HepG2 (cell line): Measurements from ENCODE around the gene TEAD1. TPM values are rescaled to one million over a fixed set of nuclear protein-coding genes. Genes with fewer than 3 reads are reported as not detected.
A peak's percentile ranks its signal among the peaks of the same experiment; 100 is the strongest.

Experiments
- ATAC-seq: fragments of 200-7000 bp; cut with Tn5 transposase; 3 replicates; pipeline ENCODE4 v1.9.1; 2020; ENCODE audit warnings: mild to moderate bottlenecking, moderate library complexity
- BruUV-seq: library from RNA; stranded (reverse); fragments of 400-500 nt; replicated peaks from 2 replicates; lab custom pipeline; 2021; lab: Mats Ljungman, UMichigan
- CTCF ChIA-PET: fragments of 300-600 bp; formaldehyde crosslinking; extraction: SDS; loops from one replicate; lab custom pipeline; 2021; ENCODE audit warnings: low total read pairs, inconsistent platforms, low intra/inter-chr PET ratio; lab: Yijun Ruan, JAX
- POLR2A ChIA-PET: fragments of 350-600 bp; sonication (Branson Sonifier 250); formaldehyde crosslinking; loops from one replicate; lab custom pipeline; 2020; ENCODE audit warnings: antibody characterized with exemption, inconsistent platforms; lab: Yijun Ruan, JAX
- DNase-seq: peaks from one replicate; pipeline ENCODE4 v3.0.0-alpha.2; 2015; ENCODE audit warnings: low spot score
- FAIRE-seq: peaks from 3 replicates; lab custom pipeline; 2011; peaks lifted over from hg19 to GRCh38; lab: Jason Lieb, UNC
- H2AFZ ChIP-seq: one replicate; pipeline ENCODE4 v1.6.1; 2011; ENCODE audit warnings: low read length, inconsistent platforms
- H3K27ac ChIP-seq: fragments of 300-600 bp; 3 replicates; pipeline ENCODE4 v1.8.0; 2011; ENCODE audit warnings: mixed run types, mild to moderate bottlenecking, mixed read lengths, low read length, inconsistent platforms; ENCODE audit not compliant: insufficient read depth; ENCODE audit errors: extremely low read length
- H3K27me3 ChIP-seq, 2 experiments: fragments of 200-600 bp in 1 of 2; 2 replicates in 1 of 2; 3 replicates in 1 of 2; pipeline versions ENCODE4 v1.6.0 to v1.8.0; 2011; ENCODE audit warnings: low read length in 2 of 2, mild to moderate bottlenecking in 2 of 2, moderate library complexity in 2 of 2, inconsistent platforms in 1 of 2; ENCODE audit not compliant: insufficient read depth in 2 of 2, control insufficient read depth in 1 of 2
- H3K36me3 ChIP-seq, 2 experiments: fragments of 200-600 bp in 1 of 2; replicated peaks in 1 of 2; 2 replicates in 1 of 2; 3 replicates in 1 of 2; pipeline versions ENCODE4 v1.5.1 to v1.8.0; 2011; ENCODE audit warnings: low read length in 2 of 2, inconsistent platforms in 1 of 2; ENCODE audit not compliant: insufficient read depth in 2 of 2, control insufficient read depth in 1 of 2
- H3K4me1 ChIP-seq: 2 replicates; pipeline ENCODE4 v1.5.1; 2012; ENCODE audit warnings: low read length, inconsistent platforms; ENCODE audit not compliant: insufficient read depth
- H3K4me2 ChIP-seq: 2 replicates; pipeline ENCODE4 v1.6.0; 2011; ENCODE audit warnings: low read depth, low read length, inconsistent platforms
- H3K4me3 ChIP-seq, 3 experiments: fragments of 200-600 bp in 1 of 3; sonication (generic), shearing (Covaris generic) in 1 of 3; replicated peaks in 1 of 3; 2 replicates each; pipeline ENCODE4 v1.5.1; 2011 to 2016; ENCODE audit warnings: low read length in 3 of 3, inconsistent platforms in 2 of 3, low read depth in 2 of 3, mild to moderate bottlenecking in 2 of 3, control low read depth in 1 of 3, mixed read lengths in 1 of 3; ENCODE audit not compliant: insufficient read depth in 1 of 3
- H3K79me2 ChIP-seq: one replicate; pipeline ENCODE4 v1.6.1; 2011; ENCODE audit warnings: low read length, inconsistent platforms; ENCODE audit not compliant: insufficient read depth
- H3K9ac ChIP-seq: 2 replicates; pipeline ENCODE4 v1.6.0; 2011; ENCODE audit warnings: mild to moderate bottlenecking, low read depth, low read length, inconsistent platforms; ENCODE audit not compliant: insufficient read depth
- H3K9me3 ChIP-seq: 2 replicates; pipeline ENCODE4 v1.5.1; 2012; ENCODE audit warnings: mild to moderate bottlenecking, low read length
- H4K20me1 ChIP-seq: 2 replicates; pipeline ENCODE4 v1.6.0; 2011; ENCODE audit warnings: inconsistent platforms, mild to moderate bottlenecking, low read length, moderate library complexity; ENCODE audit not compliant: insufficient read depth
- BRCA1 ChIP-seq: sonication (generic); formaldehyde crosslinking; IDR thresholded peaks from 2 replicates; pipeline ENCODE4 v1.4.0; 2020; ENCODE audit warnings: missing genetic modification reagents
- LCORL ChIP-seq, 2 experiments: fragments of 450-650 bp in 1 of 2; sonication (generic) in 1 of 2; formaldehyde crosslinking in 1 of 2; IDR thresholded peaks; 2 replicates each; pipeline versions ENCODE4 v1.5.0 to v1.6.1; 2017 to 2020; ENCODE audit warnings: antibody characterized with exemption in 1 of 2, missing genetic modification reagents in 1 of 2
- RARG ChIP-seq: sonication (generic); formaldehyde crosslinking; IDR thresholded peaks from 2 replicates; pipeline ENCODE4 v1.4.0; 2020; ENCODE audit warnings: low read depth, mild to moderate bottlenecking, missing genetic modification reagents
- RCOR2 ChIP-seq: IDR thresholded peaks from 2 replicates; pipeline ENCODE4 v1.6.1; 2016; ENCODE audit warnings: missing biosample characterization, missing genetic modification reagents
- SALL2 ChIP-seq: sonication (generic); formaldehyde crosslinking; IDR thresholded peaks from 2 replicates; pipeline ENCODE4 v1.8.1; 2023; ENCODE audit warnings: mild to moderate bottlenecking, missing genetic modification reagents, inconsistent platforms
- TAF1 ChIP-seq: sonication (generic); formaldehyde crosslinking; IDR thresholded peaks from 2 replicates; pipeline ENCODE4 v1.4.0; 2020; ENCODE audit warnings: missing genetic modification reagents
- ZNF746 ChIP-seq: sonication (generic); formaldehyde crosslinking; IDR thresholded peaks from 2 replicates; pipeline ENCODE4 v1.8.0; 2022; ENCODE audit warnings: mild to moderate bottlenecking, missing genetic modification reagents
- ZNF747 ChIP-seq: sonication (generic); formaldehyde crosslinking; IDR thresholded peaks from 2 replicates; pipeline ENCODE4 v1.8.1; 2023; ENCODE audit warnings: missing genetic modification reagents, mild to moderate bottlenecking, borderline replicate concordance
- WGBS: methylation state at CpG from one replicate; pipeline ENCODE4 v1.1.6; 2017; ENCODE audit warnings: low lambda C conversion rate; 5-methylcytosine and 5-hydroxymethylcytosine counted together
- in situ Hi-C: cut with HindIII; loops from 2 replicates; pipeline ENCODE4 v1.10.0; 2017; ENCODE audit warnings: low pct_unique_long_range_greater_than_20kb; ENCODE audit not compliant: extremely low pct_ligation_motif_present
- intact Hi-C: fragments of 100-400 bp; cut with micrococcal nuclease; formaldehyde crosslinking; loops from one replicate; pipeline ENCODE4 v1.10.0; 2022; ENCODE audit not compliant: unreplicated experiment
- polyA plus RNA-seq, 8 experiments: library from polyadenylated mRNA; depleted of rRNA in 3 of 8; stranded (reverse) in 7 of 8; unstranded in 1 of 8; fragments of >200 nt; fragmentation: Illumina TruSeq in 4 of 8; extraction: Trizol in 4 of 8; gene quantifications; 2 replicates each; pipeline versions ENCODE4 v1.2.1 to v1.2.3, GENCODE V29; 2011 to 2016; ENCODE audit warnings: low read depth in 4 of 8, missing spikeins in 1 of 8, mixed read lengths in 1 of 8; ENCODE audit not compliant: insufficient read depth in 1 of 8
- total RNA-seq, 5 experiments: library from RNA; depleted of rRNA; stranded (reverse); fragments of >200 nt; fragmentation: Illumina TruSeq; extraction: Trizol; gene quantifications; 2 replicates each; pipeline ENCODE4 v1.2.3, GENCODE V29; 2016; ENCODE audit warnings: low read depth in 1 of 5
- TF ChIP-seq, protein P1 (sequence below): sonication (generic); formaldehyde crosslinking; IDR thresholded peaks from 2 replicates; pipeline ENCODE4 v1.4.0; 2020; ENCODE audit warnings: mild to moderate bottlenecking, missing genetic modification reagents
- TF ChIP-seq, protein P2 (sequence below): sonication (generic); formaldehyde crosslinking; IDR thresholded peaks from 2 replicates; pipeline ENCODE4 v1.4.0; 2020; ENCODE audit warnings: missing genetic modification reagents, borderline replicate concordance

Gene TEAD1
- total and polyA plus RNA-seq, 2 of the 13 experiments (the other 11 are each of a cell fraction or from before 2014, with no cell fraction given), result 20.1 to 30.5 TPM

GRCh38 chr11:12693094-12693478 is 18.9 kb downstream of the TEAD1 start:
- CTCF ChIA-PET, result no interaction called here
- peaks cover 89% of the 10 kb centered on the region for H3K79me2 ChIP-seq
- H3K4me2 ChIP-seq, result peak overlapping the region; percentile 83
- 42% methylated on average over 5 of the region's 5 CpGs for WGBS
- FAIRE-seq (no peak), DNase-seq (no peak), ATAC-seq (peak; percentile 44)
- H3K4me1 ChIP-seq, result peaks cover 83% of the 10 kb centered on the region
- H3K9ac ChIP-seq, result peak overlapping the region; percentile 80
- no peaks in the 10 kb centered on the region for H3K36me3 ChIP-seq
- intact Hi-C loops (loop anchor here (2.0 kb wide), 1 partner anchor 18 kb away; the partner anchor contains the start of gene TEAD1), in situ Hi-C loops (no loop called here)
- H4K20me1 ChIP-seq, result no peaks in the 10 kb centered on the region; the same call in 1 of the 2 replicates
- H3K27me3 ChIP-seq, result no peaks in the 10 kb centered on the region
- peak overlapping the region in 2 of 3 experiments; percentile 29 to 55; a peak in 2 of 6 replicates for H3K4me3 ChIP-seq
- TSS peak; percentile 52 for BruUV-seq
- POLR2A ChIA-PET, result interaction anchor here (0.7 to 4.1 kb wide), 6 partner anchors 12 to 153 kb away, joined by 3 to 23 read pairs (median 12); no protein-coding TSS in a partner anchor
- H2AFZ ChIP-seq, result no peak overlapping the region
- peak overlapping the region; percentile 94 for H3K27ac ChIP-seq
- H3K9me3 ChIP-seq, result no peaks in the 10 kb centered on the region
- TF ChIP-seq ZNF746 (CRISPR knock-in tag) (no peak), BRCA1 (no peak), LCORL (IDR thresholded peaks at IDR 0.05) (no peak), LCORL (CRISPR knock-in tag; IDR thresholded peaks at IDR 0.05) (no peak; the same call in 1 of the 2 replicates), RCOR2 (CRISPR knock-in tag) (no peak), ZNF747 (no peak), RARG (CRISPR knock-in tag) (no peak), SALL2 (CRISPR knock-in tag) (no peak), TAF1 (no peak)
- TF ChIP-seq, protein P1, sequence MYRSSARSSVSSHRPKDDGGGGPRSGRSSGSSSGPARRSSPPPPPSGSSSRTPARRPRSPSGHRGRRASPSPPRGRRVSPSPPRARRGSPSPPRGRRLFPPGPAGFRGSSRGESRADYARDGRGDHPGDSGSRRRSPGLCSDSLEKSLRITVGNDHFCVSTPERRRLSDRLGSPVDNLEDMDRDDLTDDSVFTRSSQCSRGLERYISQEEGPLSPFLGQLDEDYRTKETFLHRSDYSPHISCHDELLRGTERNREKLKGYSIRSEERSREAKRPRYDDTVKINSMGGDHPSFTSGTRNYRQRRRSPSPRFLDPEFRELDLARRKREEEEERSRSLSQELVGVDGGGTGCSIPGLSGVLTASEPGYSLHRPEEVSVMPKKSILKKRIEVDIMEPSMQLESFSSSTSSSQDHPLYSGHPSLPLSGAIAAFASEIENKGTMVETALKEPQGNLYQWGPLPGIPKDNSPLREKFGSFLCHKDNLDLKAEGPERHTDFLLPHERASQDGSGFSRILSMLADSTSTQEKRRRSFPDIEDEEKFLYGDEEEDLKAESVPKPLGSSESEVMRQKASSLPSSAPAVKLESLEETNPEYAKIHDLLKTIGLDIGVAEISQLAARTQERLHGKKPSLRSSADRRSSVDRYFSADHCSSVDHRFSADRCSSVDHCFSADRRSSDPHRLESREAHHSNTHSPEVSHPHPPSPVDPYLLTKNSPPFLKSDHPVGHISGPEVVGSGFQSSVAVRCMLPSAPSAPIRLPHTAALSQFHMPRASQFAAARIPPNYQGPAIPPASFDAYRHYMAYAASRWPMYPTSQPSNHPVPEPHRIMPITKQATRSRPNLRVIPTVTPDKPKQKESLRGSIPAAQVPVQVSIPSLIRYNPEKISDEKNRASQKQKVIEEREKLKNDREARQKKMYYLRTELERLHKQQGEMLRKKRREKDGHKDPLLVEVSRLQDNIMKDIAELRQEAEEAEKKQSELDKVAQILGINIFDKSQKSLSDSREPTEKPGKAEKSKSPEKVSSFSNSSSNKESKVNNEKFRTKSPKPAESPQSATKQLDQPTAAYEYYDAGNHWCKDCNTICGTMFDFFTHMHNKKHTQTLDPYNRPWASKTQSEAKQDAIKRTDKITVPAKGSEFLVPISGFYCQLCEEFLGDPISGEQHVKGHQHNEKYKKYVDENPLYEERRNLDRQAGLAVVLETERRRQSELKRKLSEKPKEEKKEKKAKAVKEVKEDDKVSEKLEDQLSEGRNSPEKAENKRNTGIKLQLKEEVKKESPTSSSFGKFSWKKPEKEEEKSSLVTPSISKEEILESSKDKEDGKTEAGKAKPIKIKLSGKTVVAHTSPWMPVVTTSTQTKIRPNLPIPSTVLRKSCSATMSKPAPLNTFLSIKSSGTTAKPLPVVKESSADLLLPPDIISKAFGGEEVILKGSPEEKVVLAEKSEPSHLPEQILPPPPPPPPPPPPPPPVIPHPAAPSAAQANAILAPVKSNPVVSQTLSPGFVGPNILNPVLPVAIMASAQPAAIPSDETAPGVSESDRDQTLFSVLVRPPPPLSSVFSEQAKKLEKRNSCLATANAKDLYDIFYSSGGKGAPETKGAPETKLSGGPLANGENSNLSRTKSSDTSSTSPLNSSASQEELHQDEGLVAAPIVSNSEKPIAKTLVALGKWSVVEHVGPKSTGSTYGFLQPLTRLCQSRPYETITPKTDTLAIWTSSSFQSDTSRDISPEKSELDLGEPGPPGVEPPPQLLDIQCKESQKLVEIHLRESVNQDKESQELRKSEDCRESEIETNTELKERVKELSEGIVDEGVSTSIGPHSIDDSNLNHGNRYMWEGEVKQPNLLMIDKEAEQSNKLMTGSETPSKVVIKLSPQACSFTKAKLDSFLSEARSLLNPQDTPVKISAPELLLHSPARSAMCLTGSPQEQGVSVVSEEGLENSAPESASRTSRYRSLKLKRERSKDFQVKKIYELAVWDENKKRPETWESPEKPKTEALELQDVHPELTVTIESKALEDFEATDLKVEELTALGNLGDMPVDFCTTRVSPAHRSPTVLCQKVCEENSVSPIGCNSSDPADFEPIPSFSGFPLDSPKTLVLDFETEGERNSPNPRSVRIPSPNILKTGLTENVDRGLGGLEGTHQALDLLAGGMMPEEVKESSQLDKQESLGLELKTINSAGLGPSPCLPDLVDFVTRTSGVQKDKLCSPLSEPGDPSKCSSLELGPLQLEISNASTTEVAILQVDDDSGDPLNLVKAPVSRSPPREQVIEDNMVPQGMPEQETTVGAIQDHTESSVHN (CRISPR knock-in tag), result no peak
- TF ChIP-seq, protein P2, sequence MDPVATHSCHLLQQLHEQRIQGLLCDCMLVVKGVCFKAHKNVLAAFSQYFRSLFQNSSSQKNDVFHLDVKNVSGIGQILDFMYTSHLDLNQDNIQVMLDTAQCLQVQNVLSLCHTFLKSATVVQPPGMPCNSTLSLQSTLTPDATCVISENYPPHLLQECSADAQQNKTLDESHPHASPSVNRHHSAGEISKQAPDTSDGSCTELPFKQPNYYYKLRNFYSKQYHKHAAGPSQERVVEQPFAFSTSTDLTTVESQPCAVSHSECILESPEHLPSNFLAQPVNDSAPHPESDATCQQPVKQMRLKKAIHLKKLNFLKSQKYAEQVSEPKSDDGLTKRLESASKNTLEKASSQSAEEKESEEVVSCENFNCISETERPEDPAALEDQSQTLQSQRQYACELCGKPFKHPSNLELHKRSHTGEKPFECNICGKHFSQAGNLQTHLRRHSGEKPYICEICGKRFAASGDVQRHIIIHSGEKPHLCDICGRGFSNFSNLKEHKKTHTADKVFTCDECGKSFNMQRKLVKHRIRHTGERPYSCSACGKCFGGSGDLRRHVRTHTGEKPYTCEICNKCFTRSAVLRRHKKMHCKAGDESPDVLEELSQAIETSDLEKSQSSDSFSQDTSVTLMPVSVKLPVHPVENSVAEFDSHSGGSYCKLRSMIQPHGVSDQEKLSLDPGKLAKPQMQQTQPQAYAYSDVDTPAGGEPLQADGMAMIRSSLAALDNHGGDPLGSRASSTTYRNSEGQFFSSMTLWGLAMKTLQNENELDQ (CRISPR knock-in tag), result no peak
